Measurements from ENCODE around the gene SCN1A. TPM values are rescaled to one million over a fixed set of nuclear protein-coding genes. Genes with fewer than 3 reads are reported as not detected.

The SCN1A gene
- polyA plus RNA-seq, 3 donors: not detected

GRCh38 chr2:166081852-166082251 lies 46.0 kb downstream of the SCN1A start:
- intact Hi-C loops (cut with micrococcal nuclease): no loop called here
- Mint-ChIP-seq H3K9me3 (no peaks in the 10 kb centered on the region), H3K27ac (no peak overlapping the region)

GRCh38 chr2:166081131-166081632 lies 46.6 kb downstream of the SCN1A start:
- Mint-ChIP-seq H3K4me3 (no peak overlapping the region), H3K27ac (no peak overlapping the region), H3K36me3 (no peaks in the 10 kb centered on the region), H3K27me3 (ENCODE audit: low read depth in 3 of 3) (peaks cover 0 to 4% (median 3%) of the 10 kb centered on the region in 3 donors), H3K4me1 (no peaks in the 10 kb centered on the region), H3K9me3 (no peaks in the 10 kb centered on the region)
- H3K27me3 ChIP-seq (ENCODE audit: control insufficient read depth in 2 of 2, insufficient read depth in 2 of 2, low read length in 2 of 2): no peaks in the 10 kb centered on the region
- no CpG with 5 or more reads among the region's 4 CpGs for WGBS (ENCODE audit: insufficient coverage)
- TF ChIP-seq CTCF (IDR thresholded peaks at IDR 0.05): no peak
- H3K9me3 ChIP-seq (replicated peaks in 1 of 2; ENCODE audit: control insufficient read depth in 1 of 2, insufficient read depth in 1 of 2, low read length in 2 of 2): no peaks in the 10 kb centered on the region
- H3K4me3 ChIP-seq (replicated peaks in 1 of 3; ENCODE audit: low read depth in 2 of 3, low read length in 3 of 3): no peak overlapping the region
- H3K79me2 ChIP-seq (ENCODE audit: insufficient read depth, low read length): no peaks in the 10 kb centered on the region
- intact Hi-C loops (cut with micrococcal nuclease): no loop called here
- peak overlapping the region; percentile 41 for H2AFZ ChIP-seq (ENCODE audit: insufficient read depth, low read depth, low read length, poor library complexity, severe bottlenecking)
- H3K27ac ChIP-seq (ENCODE audit: low read depth in 1 of 2, low read length in 2 of 2): no peak overlapping the region
- no peaks in the 10 kb centered on the region for H3K36me3 ChIP-seq (replicated peaks in 1 of 2; ENCODE audit: control insufficient read depth in 1 of 2, insufficient read depth in 2 of 2, low read length in 2 of 2)
- no peak for DNase-seq
- H3K4me2 ChIP-seq (replicated peaks; ENCODE audit: extremely low read depth, low read length, poor library complexity, severe bottlenecking): no peak overlapping the region
- H3K9ac ChIP-seq (ENCODE audit: insufficient read depth, low read length, poor library complexity, severe bottlenecking): no peak overlapping the region
- H3K4me1 ChIP-seq (ENCODE audit: control insufficient read depth in 1 of 2, insufficient read depth in 2 of 2, low read length in 2 of 2): no peaks in the 10 kb centered on the region
- no peaks in the 10 kb centered on the region for H4K20me1 ChIP-seq (ENCODE audit: insufficient read depth, low read length)

More at GRCh38 chr2:166081852-166082251, 46.0 kb downstream of the SCN1A start:
- no peak for DNase-seq
- H2AFZ ChIP-seq (ENCODE audit: insufficient read depth, low read depth, low read length, poor library complexity, severe bottlenecking): no peak overlapping the region
- H3K79me2 ChIP-seq (ENCODE audit: insufficient read depth, low read length): no peaks in the 10 kb centered on the region
- Mint-ChIP-seq H3K27me3 (ENCODE audit: low read depth in 3 of 3) (peaks cover 0 to 4% (median 3%) of the 10 kb centered on the region in 3 donors), H3K4me3 (no peak overlapping the region), H3K4me1 (no peaks in the 10 kb centered on the region), H3K36me3 (no peaks in the 10 kb centered on the region)
- H3K4me2 ChIP-seq (replicated peaks; ENCODE audit: extremely low read depth, low read length, poor library complexity, severe bottlenecking): no peak overlapping the region
- no peak overlapping the region for H3K27ac ChIP-seq (ENCODE audit: low read depth in 1 of 2, low read length in 2 of 2)
- no peak overlapping the region for H3K4me3 ChIP-seq (replicated peaks in 1 of 3; ENCODE audit: low read depth in 2 of 3, low read length in 3 of 3)
- no peak for TF ChIP-seq CTCF (IDR thresholded peaks at IDR 0.05)
- H4K20me1 ChIP-seq (ENCODE audit: insufficient read depth, low read length): no peaks in the 10 kb centered on the region
- no peak overlapping the region for H3K9ac ChIP-seq (ENCODE audit: insufficient read depth, low read length, poor library complexity, severe bottlenecking)
- no peaks in the 10 kb centered on the region for H3K4me1 ChIP-seq (ENCODE audit: control insufficient read depth in 1 of 2, insufficient read depth in 2 of 2, low read length in 2 of 2)
- H3K36me3 ChIP-seq (replicated peaks in 1 of 2; ENCODE audit: control insufficient read depth in 1 of 2, insufficient read depth in 2 of 2, low read length in 2 of 2): no peaks in the 10 kb centered on the region
- no peaks in the 10 kb centered on the region for H3K9me3 ChIP-seq (replicated peaks in 1 of 2; ENCODE audit: control insufficient read depth in 1 of 2, insufficient read depth in 1 of 2, low read length in 2 of 2)
- H3K27me3 ChIP-seq (ENCODE audit: control insufficient read depth in 2 of 2, insufficient read depth in 2 of 2, low read length in 2 of 2): no peaks in the 10 kb centered on the region

Data from CD14-positive monocyte (primary cell).